DND-41 (cell line): ENCODE results near the gene PLD1.

Source experiments
- ATAC-seq: fragments of 200-7000 bp; cut with Tn5 transposase; 3 replicates; pipeline ENCODE4 v1.9.1; 2021; ENCODE audit warnings: low read depth; ENCODE audit not compliant: insufficient read depth
- DNase-seq: peaks from one replicate; pipeline ENCODE4 v3.0.0-alpha.2; 2020
- H2AFZ ChIP-seq: 2 replicates; pipeline ENCODE4 v1.6.0; 2012; ENCODE audit warnings: low read depth, low read length
- H3K27ac ChIP-seq: 2 replicates; pipeline ENCODE4 v1.5.1; 2012; ENCODE audit warnings: low read length, inconsistent platforms
- H3K27me3 ChIP-seq: fragments of 200-600 bp; sonication (generic); 2 replicates; pipeline ENCODE4 v1.6.0; 2012; ENCODE audit warnings: low read length, mild to moderate bottlenecking, inconsistent platforms; ENCODE audit not compliant: insufficient read depth, poor library complexity
- H3K36me3 ChIP-seq: 2 replicates; pipeline ENCODE4 v1.5.1; 2012; ENCODE audit warnings: low read length, inconsistent platforms; ENCODE audit not compliant: insufficient read depth
- H3K4me1 ChIP-seq: 2 replicates; pipeline ENCODE4 v1.5.1; 2012; ENCODE audit warnings: mild to moderate bottlenecking, low read length; ENCODE audit not compliant: insufficient read depth
- H3K4me2 ChIP-seq: 2 replicates; pipeline ENCODE4 v1.6.0; 2012; ENCODE audit warnings: mild to moderate bottlenecking, moderate library complexity, low read length, inconsistent platforms; ENCODE audit not compliant: insufficient read depth
- H3K4me3 ChIP-seq, 2 experiments: fragments of 200-600 bp in 1 of 2; shearing (Covaris generic) in 1 of 2; 2 replicates each; pipeline ENCODE4 v1.5.1; 2012 to 2016; ENCODE audit warnings: inconsistent platforms in 2 of 2, low read length in 2 of 2, mild to moderate bottlenecking in 2 of 2, low read depth in 1 of 2, moderate library complexity in 1 of 2
- H3K79me2 ChIP-seq: 2 replicates; pipeline ENCODE4 v1.6.0; 2012; ENCODE audit warnings: low read length, inconsistent platforms; ENCODE audit not compliant: insufficient read depth
- H3K9ac ChIP-seq: 2 replicates; pipeline ENCODE4 v1.6.0; 2012; ENCODE audit warnings: low read depth, mild to moderate bottlenecking, inconsistent platforms, low read length, moderate library complexity
- H3K9me3 ChIP-seq: 2 replicates; pipeline ENCODE4 v1.5.1; 2012; ENCODE audit warnings: low read length, moderate library complexity, mild to moderate bottlenecking, inconsistent platforms; ENCODE audit not compliant: insufficient read depth, severe bottlenecking
- H4K20me1 ChIP-seq: 2 replicates; pipeline ENCODE4 v1.6.0; 2012; ENCODE audit warnings: low read length; ENCODE audit not compliant: insufficient read depth
- EZH2 ChIP-seq: IDR thresholded peaks from 3 replicates; pipeline ENCODE4 v1.6.1; 2012; ENCODE audit warnings: borderline replicate concordance, low read depth, mild to moderate bottlenecking, moderate library complexity, low read length, inconsistent platforms; ENCODE audit not compliant: severe bottlenecking
- TF ChIP-seq, protein P1 (sequence below): IDR thresholded peaks from 2 replicates; pipeline ENCODE4 v1.5.1; 2012; ENCODE audit warnings: borderline replicate concordance, low read length, moderate library complexity, mild to moderate bottlenecking; ENCODE audit not compliant: poor library complexity, severe bottlenecking; ENCODE audit errors: extremely low read depth

Gene PLD1

DNA sequence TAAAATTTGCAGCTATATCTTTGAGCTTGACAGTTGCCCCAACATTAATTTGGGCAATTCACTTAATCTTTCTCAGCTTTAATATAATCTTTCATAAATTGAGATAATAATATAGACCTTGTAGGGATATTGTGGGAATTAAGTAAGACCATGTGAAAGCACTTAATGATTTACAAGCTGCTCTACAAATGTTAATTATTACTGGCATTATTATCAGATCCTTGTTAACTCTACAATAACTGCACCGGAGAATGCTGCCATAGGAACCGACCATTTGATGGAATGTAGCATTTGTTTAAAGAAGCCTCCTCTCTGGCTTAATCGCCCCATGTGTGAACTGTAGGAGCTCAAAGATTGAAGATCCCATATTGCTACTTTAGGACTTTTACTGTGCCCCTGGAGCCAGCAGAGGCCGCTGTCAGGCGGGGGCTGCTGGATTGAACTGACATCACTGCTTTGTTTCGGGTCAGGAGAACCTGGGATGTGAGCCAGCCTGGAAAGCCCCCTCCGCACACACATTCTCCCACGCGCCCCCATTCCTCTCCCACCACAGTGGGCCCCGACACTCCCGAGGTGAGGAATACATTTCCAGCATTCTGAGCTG is 195.9 kb downstream of the PLD1 start:
- H2AFZ ChIP-seq: no peak overlapping the region
- TF ChIP-seq, protein P1, sequence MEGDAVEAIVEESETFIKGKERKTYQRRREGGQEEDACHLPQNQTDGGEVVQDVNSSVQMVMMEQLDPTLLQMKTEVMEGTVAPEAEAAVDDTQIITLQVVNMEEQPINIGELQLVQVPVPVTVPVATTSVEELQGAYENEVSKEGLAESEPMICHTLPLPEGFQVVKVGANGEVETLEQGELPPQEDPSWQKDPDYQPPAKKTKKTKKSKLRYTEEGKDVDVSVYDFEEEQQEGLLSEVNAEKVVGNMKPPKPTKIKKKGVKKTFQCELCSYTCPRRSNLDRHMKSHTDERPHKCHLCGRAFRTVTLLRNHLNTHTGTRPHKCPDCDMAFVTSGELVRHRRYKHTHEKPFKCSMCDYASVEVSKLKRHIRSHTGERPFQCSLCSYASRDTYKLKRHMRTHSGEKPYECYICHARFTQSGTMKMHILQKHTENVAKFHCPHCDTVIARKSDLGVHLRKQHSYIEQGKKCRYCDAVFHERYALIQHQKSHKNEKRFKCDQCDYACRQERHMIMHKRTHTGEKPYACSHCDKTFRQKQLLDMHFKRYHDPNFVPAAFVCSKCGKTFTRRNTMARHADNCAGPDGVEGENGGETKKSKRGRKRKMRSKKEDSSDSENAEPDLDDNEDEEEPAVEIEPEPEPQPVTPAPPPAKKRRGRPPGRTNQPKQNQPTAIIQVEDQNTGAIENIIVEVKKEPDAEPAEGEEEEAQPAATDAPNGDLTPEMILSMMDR: peak; percentile 13
- TF ChIP-seq EZH2: no peak

DNA sequence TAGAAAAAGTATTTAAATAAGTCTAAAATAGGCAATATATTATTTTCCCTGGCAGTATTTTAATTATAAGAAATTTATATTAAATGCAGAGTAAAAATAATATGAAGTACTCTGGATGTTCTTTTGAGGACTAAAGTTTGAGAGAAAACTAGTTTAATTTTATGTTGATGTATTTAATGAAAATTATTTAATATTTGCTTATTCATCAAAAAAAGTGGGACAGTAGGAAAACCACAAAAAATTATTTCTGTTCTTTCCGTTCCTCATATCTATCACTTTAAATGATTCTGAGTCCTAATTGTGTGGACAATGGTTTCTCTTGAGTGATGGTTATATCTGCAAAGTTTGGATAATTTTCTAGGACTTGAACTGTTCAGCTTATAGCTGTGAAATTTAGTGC is 202.8 kb downstream of the PLD1 start:
- ATAC-seq: no peak
- TF ChIP-seq, protein P1: no peak
- no peak for TF ChIP-seq EZH2
- no peak for DNase-seq
- Histone ChIP-seq H3K36me3 (no peaks in the 10 kb centered on the region), H4K20me1 (no peaks in the 10 kb centered on the region), H3K9ac (no peak overlapping the region), H3K4me2 (no peak overlapping the region), H2AFZ (no peak overlapping the region), H3K79me2 (no peaks in the 10 kb centered on the region), H3K27me3 (peaks cover 3% of the 10 kb centered on the region), H3K27ac (no peak overlapping the region), H3K9me3 (no peaks in the 10 kb centered on the region), H3K4me1 (no peaks in the 10 kb centered on the region), H3K4me3 (no peak overlapping the region)

More for the DNA sequence above, 195.9 kb downstream of the PLD1 start:
- no peak for ATAC-seq
- Histone ChIP-seq H3K4me2 (no peak overlapping the region), H4K20me1 (no peaks in the 10 kb centered on the region), H3K4me1 (no peaks in the 10 kb centered on the region), H3K4me3 (no peak overlapping the region), H3K27me3 (peaks cover 3% of the 10 kb centered on the region), H3K9me3 (no peaks in the 10 kb centered on the region), H3K36me3 (no peaks in the 10 kb centered on the region), H3K27ac (no peak overlapping the region), H3K79me2 (no peaks in the 10 kb centered on the region), H3K9ac (no peak overlapping the region)
- DNase-seq: no peak

DNA sequence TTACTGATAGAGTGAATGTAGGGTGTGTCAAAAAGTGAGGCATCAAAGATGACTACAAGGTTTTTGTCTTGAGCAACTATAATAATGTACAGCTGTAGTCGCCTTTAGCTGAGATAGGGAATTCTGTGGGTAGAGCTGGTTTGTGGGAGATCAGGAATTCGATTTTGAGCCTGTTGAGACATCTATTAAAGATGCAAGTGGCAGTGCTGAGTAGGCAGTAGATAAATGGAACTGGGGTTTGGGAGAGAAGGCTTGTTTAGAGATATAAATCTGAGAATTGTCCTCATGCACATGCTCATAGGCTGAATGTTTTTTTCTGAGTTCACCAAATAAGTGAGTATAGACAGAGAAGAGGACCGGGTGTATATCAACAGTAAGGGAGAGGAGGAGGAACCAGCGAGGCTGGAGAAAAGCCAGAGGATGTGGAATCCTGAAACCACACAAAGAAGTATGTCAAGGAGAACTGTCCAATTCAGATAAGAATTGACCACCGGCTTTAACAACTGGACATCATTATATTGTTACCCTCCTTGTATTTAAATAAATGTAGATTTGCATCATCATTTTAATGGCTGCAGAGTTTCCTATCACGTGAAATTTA is 204.0 kb downstream of the PLD1 start:
- H3K27ac ChIP-seq: no peak overlapping the region
- no peaks in the 10 kb centered on the region for H3K36me3 ChIP-seq
- H3K79me2 ChIP-seq: no peaks in the 10 kb centered on the region
- H3K27me3 ChIP-seq: peaks cover 3% of the 10 kb centered on the region
- H3K4me2 ChIP-seq: no peak overlapping the region
- DNase-seq (no peak), ATAC-seq (no peak)
- H3K9me3 ChIP-seq: no peaks in the 10 kb centered on the region
- TF ChIP-seq, protein P1: no peak
- TF ChIP-seq EZH2: no peak
- H2AFZ ChIP-seq: no peak overlapping the region
- H3K4me3 ChIP-seq: no peak overlapping the region
- H3K4me1 ChIP-seq: no peaks in the 10 kb centered on the region
- no peak overlapping the region for H3K9ac ChIP-seq
- H4K20me1 ChIP-seq: no peaks in the 10 kb centered on the region

DNA sequence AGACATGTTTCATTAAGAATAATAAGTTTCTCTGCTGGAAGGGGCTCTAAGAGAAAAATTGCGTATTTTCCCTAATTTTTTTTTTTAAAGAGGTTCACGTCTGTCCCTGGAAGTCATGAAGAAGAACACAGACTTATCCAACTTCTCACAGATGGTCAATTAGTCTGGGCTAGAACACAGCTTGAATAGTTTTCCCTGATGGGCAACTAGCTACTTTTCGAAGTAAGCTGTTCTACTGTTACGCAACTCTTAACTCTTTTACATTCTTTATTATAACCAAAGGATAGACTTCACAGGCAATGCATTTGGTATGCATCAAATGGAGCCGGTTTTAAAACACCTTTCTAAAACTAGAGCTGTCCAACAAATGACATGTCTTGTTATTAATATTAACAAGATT is 205.9 kb downstream of the PLD1 start:
- peaks cover 3% of the 10 kb centered on the region for H3K27me3 ChIP-seq
- no peak overlapping the region for H3K27ac ChIP-seq
- no peak overlapping the region for H3K4me2 ChIP-seq
- H3K4me1 ChIP-seq: no peaks in the 10 kb centered on the region
- no peak overlapping the region for H2AFZ ChIP-seq
- DNase-seq (no peak), ATAC-seq (no peak)
- no peak overlapping the region for H3K4me3 ChIP-seq
- no peaks in the 10 kb centered on the region for H3K9me3 ChIP-seq
- H3K79me2 ChIP-seq: no peaks in the 10 kb centered on the region
- no peaks in the 10 kb centered on the region for H4K20me1 ChIP-seq
- TF ChIP-seq, protein P1: no peak
- no peak for TF ChIP-seq EZH2
- H3K9ac ChIP-seq: no peak overlapping the region
- H3K36me3 ChIP-seq: no peaks in the 10 kb centered on the region
